Measurements from ENCODE around the gene THRAP3. TPM values are rescaled to one million over a fixed set of nuclear protein-coding genes. Genes with fewer than 3 reads are reported as not detected.

Gene THRAP3
- total and polyA plus RNA-seq, 2 donors from 2014 or later, result 28.0 to 102 TPM

DNA sequence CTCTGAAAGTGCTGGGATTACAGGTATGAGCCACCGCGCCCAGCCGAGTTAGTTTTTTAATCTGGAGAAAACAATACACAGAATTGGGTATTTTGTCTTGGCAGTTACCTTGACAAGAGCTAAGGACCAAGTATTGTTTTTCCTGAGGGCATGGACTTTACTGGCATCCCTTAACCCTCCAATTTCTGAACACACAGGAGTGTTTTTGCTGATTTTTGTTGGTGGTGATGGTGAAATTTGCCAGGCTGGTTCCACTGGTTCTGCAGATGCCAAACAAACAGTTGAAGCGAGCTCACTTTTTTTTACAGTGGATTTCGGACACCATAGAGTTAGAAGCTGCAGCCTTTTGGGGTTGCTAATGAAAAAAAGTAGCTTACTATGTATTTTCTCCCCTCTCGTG, 44.7 kb downstream of the THRAP3 start:
- no peak for FAIRE-seq
- TF ChIP-seq, protein P1, sequence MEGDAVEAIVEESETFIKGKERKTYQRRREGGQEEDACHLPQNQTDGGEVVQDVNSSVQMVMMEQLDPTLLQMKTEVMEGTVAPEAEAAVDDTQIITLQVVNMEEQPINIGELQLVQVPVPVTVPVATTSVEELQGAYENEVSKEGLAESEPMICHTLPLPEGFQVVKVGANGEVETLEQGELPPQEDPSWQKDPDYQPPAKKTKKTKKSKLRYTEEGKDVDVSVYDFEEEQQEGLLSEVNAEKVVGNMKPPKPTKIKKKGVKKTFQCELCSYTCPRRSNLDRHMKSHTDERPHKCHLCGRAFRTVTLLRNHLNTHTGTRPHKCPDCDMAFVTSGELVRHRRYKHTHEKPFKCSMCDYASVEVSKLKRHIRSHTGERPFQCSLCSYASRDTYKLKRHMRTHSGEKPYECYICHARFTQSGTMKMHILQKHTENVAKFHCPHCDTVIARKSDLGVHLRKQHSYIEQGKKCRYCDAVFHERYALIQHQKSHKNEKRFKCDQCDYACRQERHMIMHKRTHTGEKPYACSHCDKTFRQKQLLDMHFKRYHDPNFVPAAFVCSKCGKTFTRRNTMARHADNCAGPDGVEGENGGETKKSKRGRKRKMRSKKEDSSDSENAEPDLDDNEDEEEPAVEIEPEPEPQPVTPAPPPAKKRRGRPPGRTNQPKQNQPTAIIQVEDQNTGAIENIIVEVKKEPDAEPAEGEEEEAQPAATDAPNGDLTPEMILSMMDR (IDR thresholded peaks at IDR 0.05; ENCODE audit: borderline replicate concordance, extremely low read depth, insufficient read depth), result no peak
- peaks cover 0 to 3% (median 2%) of the 10 kb centered on the region in 3 donors for H3K36me3 ChIP-seq (ENCODE audit: control insufficient read depth in 2 of 3, insufficient read depth in 3 of 3, low read length in 3 of 3)
- no peak overlapping the region for H3K9ac ChIP-seq (ENCODE audit: low read length in 3 of 3)
- no peaks in the 10 kb centered on the region for H3K9me3 ChIP-seq (ENCODE audit: control insufficient read depth in 2 of 3, insufficient read depth in 1 of 3, low read length in 3 of 3)
- DNase-seq, result no peak
- H3K4me1 ChIP-seq (ENCODE audit: control insufficient read depth in 2 of 3, insufficient read depth in 2 of 3, low read depth in 1 of 3, low read length in 3 of 3), result no peaks in the 10 kb centered on the region
- H3K4me3 ChIP-seq (ENCODE audit: low read length in 3 of 3), result no peak overlapping the region
- intact Hi-C loops (cut with DNase I), result no loop called here
- no peaks in the 10 kb centered on the region for H3K27me3 ChIP-seq (ENCODE audit: control insufficient read depth, insufficient read depth, low read length)
- H3K27ac ChIP-seq (ENCODE audit: low read depth in 2 of 2, low read length in 2 of 2), result no peak overlapping the region

DNA sequence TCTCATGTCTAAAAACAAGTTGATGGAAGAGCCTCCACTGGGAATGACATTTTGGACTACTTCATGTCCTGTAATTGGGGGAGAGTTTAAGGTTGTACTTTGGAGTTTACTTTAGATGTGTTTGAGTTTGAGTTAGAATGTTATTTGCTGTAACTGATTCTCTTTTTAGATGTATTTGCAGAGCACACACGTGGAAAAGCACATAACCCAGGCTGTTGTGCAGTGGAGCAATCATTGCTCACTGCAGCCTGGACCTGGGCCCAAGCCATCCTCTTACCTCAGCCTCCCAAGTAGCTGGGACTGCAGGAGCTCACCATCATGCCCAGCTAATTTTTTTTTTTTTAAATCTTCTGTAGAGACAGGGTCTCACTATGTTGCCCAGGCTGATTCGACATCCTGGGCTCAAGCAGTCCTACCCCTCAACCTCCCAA, 45.2 kb downstream of the THRAP3 start:
- TF ChIP-seq, protein P1 (IDR thresholded peaks at IDR 0.05; ENCODE audit: borderline replicate concordance, extremely low read depth, insufficient read depth), result no peak
- Histone ChIP-seq H3K9me3 (ENCODE audit: control insufficient read depth in 2 of 3, insufficient read depth in 1 of 3, low read length in 3 of 3) (no peaks in the 10 kb centered on the region), H3K36me3 (ENCODE audit: control insufficient read depth in 2 of 3, insufficient read depth in 3 of 3, low read length in 3 of 3) (peaks cover 0 to 2% (median 0%) of the 10 kb centered on the region in 3 donors), H3K4me1 (ENCODE audit: control insufficient read depth in 2 of 3, insufficient read depth in 2 of 3, low read depth in 1 of 3, low read length in 3 of 3) (no peaks in the 10 kb centered on the region), H3K9ac (ENCODE audit: low read length in 3 of 3) (no peak overlapping the region), H3K27me3 (ENCODE audit: control insufficient read depth, insufficient read depth, low read length) (no peaks in the 10 kb centered on the region), H3K4me3 (ENCODE audit: low read length in 3 of 3) (no peak overlapping the region), H3K27ac (ENCODE audit: low read depth in 2 of 2, low read length in 2 of 2) (no peak overlapping the region)
- FAIRE-seq (no peak), DNase-seq (no peak)
- intact Hi-C loops (cut with DNase I), result no loop called here

DNA sequence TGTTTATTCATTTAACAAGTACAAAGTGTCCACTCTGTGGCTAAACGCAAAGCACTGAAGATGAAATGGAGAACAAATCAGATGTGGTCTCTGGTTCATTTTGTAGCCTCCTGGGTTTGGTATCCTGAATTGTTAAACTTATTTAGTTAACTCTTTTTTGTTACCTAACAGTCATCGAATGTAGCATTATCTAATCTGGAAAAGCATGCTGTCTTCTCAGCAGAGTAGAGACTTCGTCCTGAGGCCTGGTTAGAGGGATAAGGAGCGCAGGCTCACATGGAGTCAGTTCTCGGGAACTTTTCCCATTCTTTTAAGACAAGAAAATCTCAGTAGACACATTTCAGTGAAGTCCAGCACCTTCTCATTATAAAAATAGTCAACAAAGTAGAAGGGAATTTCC, 48.8 kb downstream of the THRAP3 start:
- H3K9ac ChIP-seq (ENCODE audit: low read length in 3 of 3), result no peak overlapping the region
- H3K27ac ChIP-seq (ENCODE audit: low read depth in 2 of 2, low read length in 2 of 2), result no peak overlapping the region
- H3K4me3 ChIP-seq (ENCODE audit: low read length in 3 of 3), result no peak overlapping the region
- intact Hi-C loops (cut with DNase I), result no loop called here
- H3K36me3 ChIP-seq (ENCODE audit: control insufficient read depth in 2 of 3, insufficient read depth in 3 of 3, low read length in 3 of 3), result peaks cover 0 to 2% (median 0%) of the 10 kb centered on the region in 3 donors
- DNase-seq, result no peak
- no peaks in the 10 kb centered on the region for H3K4me1 ChIP-seq (ENCODE audit: control insufficient read depth in 2 of 3, insufficient read depth in 2 of 3, low read depth in 1 of 3, low read length in 3 of 3)
- no peak for FAIRE-seq
- TF ChIP-seq, protein P1 (IDR thresholded peaks at IDR 0.05; ENCODE audit: borderline replicate concordance, extremely low read depth, insufficient read depth), result no peak
- H3K9me3 ChIP-seq (ENCODE audit: control insufficient read depth in 2 of 3, insufficient read depth in 1 of 3, low read length in 3 of 3), result no peaks in the 10 kb centered on the region
- no peaks in the 10 kb centered on the region for H3K27me3 ChIP-seq (ENCODE audit: control insufficient read depth, insufficient read depth, low read length)

DNA sequence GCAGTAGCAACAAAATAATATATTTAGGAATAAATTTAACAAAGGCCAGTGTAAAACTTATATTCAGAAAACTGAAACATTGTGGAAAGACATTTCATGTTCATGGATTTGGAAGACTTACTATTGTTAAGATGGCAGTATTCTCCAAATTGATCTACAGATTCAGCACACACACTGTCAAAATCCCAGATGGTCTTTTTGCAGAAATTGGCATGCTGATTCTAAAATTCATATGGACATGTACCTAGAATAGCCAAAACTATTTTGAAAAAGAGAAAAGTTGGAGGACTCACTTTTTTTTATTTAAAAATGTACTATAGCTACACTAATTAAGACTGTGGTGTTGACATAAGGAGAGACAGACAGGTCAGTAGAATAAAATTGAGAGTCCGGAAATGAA, 50.0 kb downstream of the THRAP3 start:
- intact Hi-C loops (cut with DNase I), result no loop called here
- TF ChIP-seq, protein P1 (IDR thresholded peaks at IDR 0.05; ENCODE audit: borderline replicate concordance, extremely low read depth, insufficient read depth), result no peak
- Histone ChIP-seq H3K4me1 (ENCODE audit: control insufficient read depth in 2 of 3, insufficient read depth in 2 of 3, low read depth in 1 of 3, low read length in 3 of 3) (peaks cover 0 to 3% (median 0%) of the 10 kb centered on the region in 3 donors), H3K9ac (ENCODE audit: low read length in 3 of 3) (no peak overlapping the region), H3K27ac (ENCODE audit: low read depth in 2 of 2, low read length in 2 of 2) (no peak overlapping the region), H3K9me3 (ENCODE audit: control insufficient read depth in 2 of 3, insufficient read depth in 1 of 3, low read length in 3 of 3) (no peaks in the 10 kb centered on the region), H3K4me3 (ENCODE audit: low read length in 3 of 3) (no peak overlapping the region), H3K27me3 (ENCODE audit: control insufficient read depth, insufficient read depth, low read length) (no peaks in the 10 kb centered on the region), H3K36me3 (ENCODE audit: control insufficient read depth in 2 of 3, insufficient read depth in 3 of 3, low read length in 3 of 3) (peaks cover 0 to 2% (median 0%) of the 10 kb centered on the region in 3 donors)
- DNase-seq (no peak), FAIRE-seq (no peak)
